Ectodermal cell (in vitro differentiated cells): ENCODE data around the gene ZPR1.
"Not testable (repeated sequence)": the region's sequence is repeated elsewhere in the genome, so short reads cannot be mapped to it uniquely, and the experiment has no call there.

Experiments
- H3K27ac ChIP-seq: 2 replicates; pipeline ENCODE4 v1.7.0; 2013; ENCODE audit warnings: mild to moderate bottlenecking, low read depth, low read length; ENCODE audit not compliant: insufficient read depth, poor library complexity, severe bottlenecking
- H3K27me3 ChIP-seq: 2 replicates; pipeline ENCODE4 v1.7.0; 2013; ENCODE audit warnings: mild to moderate bottlenecking, low read length; ENCODE audit not compliant: insufficient read depth, control insufficient read depth, poor library complexity, severe bottlenecking
- H3K36me3 ChIP-seq: one replicate; pipeline ENCODE4 v1.7.0; 2013; ENCODE audit warnings: low read length; ENCODE audit not compliant: control insufficient read depth, insufficient read depth
- H3K4me1 ChIP-seq: one replicate; pipeline ENCODE4 v1.7.0; 2013; ENCODE audit warnings: low read length; ENCODE audit not compliant: control insufficient read depth, insufficient read depth
- H3K4me3 ChIP-seq: 2 replicates; pipeline ENCODE4 v1.7.0; 2013; ENCODE audit warnings: low read depth, low read length, control low read depth; ENCODE audit not compliant: insufficient read depth
- H3K9me3 ChIP-seq: 2 replicates; pipeline ENCODE4 v1.7.0; 2013; ENCODE audit warnings: mild to moderate bottlenecking, low read length, moderate library complexity; ENCODE audit not compliant: control insufficient read depth
- WGBS, 2 experiments: methylation state at CpG; one replicate each; pipeline ENCODE4 v1.1.7; 2013; ENCODE audit warnings: missing lambda C conversion rate in 2 of 2; 5-methylcytosine and 5-hydroxymethylcytosine counted together

Gene ZPR1

DNA sequence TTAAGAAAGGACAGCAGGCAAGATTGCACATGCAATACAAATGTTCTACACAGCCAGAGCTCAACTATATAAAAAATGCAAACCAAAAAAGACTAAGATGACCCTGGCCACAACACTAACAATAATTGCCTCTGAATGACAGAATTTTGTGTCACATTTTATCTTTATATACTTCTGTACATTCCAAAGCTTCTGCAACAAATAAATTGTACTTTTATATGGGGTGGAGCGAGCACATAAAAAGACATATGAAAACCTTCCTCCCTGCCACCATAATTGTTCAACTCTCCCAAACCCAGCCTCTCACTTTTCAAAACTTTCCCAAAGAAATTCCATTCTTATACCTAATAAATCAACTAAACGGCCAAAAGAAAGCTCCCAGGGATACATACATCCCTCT is 25.7 kb downstream of the ZPR1 start:
- H3K27ac ChIP-seq = no peak overlapping the region
- no peaks in the 10 kb centered on the region for H3K4me1 ChIP-seq
- H3K27me3 ChIP-seq = no peaks in the 10 kb centered on the region
- no peaks in the 10 kb centered on the region for H3K9me3 ChIP-seq
- H3K36me3 ChIP-seq = peaks cover 51% of the 10 kb centered on the region
- WGBS, 2 experiments = 88 to 89% methylated on average over 2 of the region's 2 CpGs
- no peak overlapping the region for H3K4me3 ChIP-seq

DNA sequence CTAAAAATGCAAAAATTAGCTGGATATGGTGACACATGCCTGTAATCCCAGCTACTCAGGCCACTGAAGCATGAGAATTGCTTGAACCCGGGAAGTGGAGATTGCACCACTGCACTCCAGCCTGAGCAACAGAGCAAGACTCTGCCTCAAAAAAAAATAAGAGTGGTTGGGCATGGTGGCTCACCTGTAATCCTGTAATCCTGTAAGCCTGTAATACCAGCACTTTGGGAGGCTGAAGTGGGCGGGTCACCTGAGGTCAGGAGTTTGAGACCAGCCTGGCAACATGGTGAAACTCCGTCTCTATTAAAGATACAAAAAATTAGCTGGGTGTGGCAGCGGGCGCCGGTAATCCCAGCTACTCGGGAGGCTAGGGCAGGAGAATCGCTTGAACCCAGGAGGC is 31.8 kb downstream of the ZPR1 start:
- H3K9me3 ChIP-seq, H3K27me3 ChIP-seq, H3K27ac ChIP-seq, H3K4me3 ChIP-seq, H3K4me1 ChIP-seq: not testable (repeated sequence)
- WGBS, 2 experiments = 91 to 95% methylated on average over 8 of the region's 8 CpGs
- H3K36me3 ChIP-seq = peaks cover 49% of the 10 kb centered on the region

DNA sequence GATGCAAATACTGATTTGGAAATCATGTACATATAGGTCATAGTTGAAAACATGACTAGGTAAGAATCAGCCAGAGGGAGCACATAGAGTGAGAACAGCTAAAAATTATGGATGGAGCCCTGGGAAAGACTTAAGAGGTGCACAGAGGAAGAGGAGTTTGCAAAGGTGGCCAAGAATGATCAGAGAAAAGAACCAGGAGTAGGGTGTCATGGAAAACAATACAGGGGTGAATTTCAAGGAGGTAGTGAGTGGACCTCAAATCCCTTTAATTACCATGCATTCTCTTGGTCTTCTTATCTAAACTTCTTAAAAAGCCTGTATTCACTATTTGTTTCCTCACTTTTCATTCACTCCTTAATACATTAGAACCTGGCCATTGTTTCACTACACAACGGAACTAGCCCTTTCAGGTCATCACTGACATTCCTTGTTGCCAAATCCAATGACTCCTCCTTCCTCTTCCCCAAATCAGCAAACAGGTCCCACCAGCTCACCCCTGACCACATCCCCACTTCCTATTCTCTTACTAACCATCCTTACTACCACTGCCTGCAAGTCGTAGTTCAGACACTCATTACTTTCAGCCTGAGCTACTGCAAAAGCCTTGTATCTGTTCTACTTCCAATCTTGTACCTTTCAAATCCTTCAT is 37.6 kb downstream of the ZPR1 start:
- H3K27ac ChIP-seq = no peak overlapping the region

DNA sequence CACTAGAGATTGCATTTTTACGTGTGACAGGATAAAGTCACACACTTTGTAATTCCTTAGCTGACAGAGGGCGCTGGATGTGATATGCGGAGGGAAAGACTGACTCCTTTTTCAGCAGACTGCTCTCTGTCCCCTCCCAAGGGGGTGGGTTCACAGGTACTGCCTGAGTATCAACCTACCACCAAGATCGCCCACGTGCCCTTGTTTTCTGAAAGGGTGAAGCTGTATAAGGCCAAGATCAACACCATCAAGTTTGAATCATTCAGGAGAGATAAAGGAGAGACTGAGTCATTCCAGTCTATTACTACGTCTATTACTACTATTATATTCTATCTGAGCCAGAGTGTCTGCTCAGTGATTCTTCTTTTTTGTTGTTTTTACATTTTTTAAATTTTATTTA is 45.7 kb downstream of the ZPR1 start:
- Histone ChIP-seq H3K27ac (no peak overlapping the region), H3K36me3 (peaks cover 10% of the 10 kb centered on the region), H3K4me1 (no peaks in the 10 kb centered on the region), H3K27me3 (no peaks in the 10 kb centered on the region), H3K4me3 (no peak overlapping the region), H3K9me3 (no peaks in the 10 kb centered on the region)
- 76 to 84% methylated on average over 5 of the region's 6 CpGs for WGBS, 2 experiments

More for the DNA sequence above, 37.6 kb downstream of the ZPR1 start:
- Histone ChIP-seq H3K27me3 (no peaks in the 10 kb centered on the region), H3K4me1 (no peaks in the 10 kb centered on the region), H3K9me3 (no peaks in the 10 kb centered on the region), H3K36me3 (peaks cover 55% of the 10 kb centered on the region), H3K4me3 (no peak overlapping the region)
- 90 to 96% methylated on average over 2 of the region's 2 CpGs for WGBS, 2 experiments

DNA sequence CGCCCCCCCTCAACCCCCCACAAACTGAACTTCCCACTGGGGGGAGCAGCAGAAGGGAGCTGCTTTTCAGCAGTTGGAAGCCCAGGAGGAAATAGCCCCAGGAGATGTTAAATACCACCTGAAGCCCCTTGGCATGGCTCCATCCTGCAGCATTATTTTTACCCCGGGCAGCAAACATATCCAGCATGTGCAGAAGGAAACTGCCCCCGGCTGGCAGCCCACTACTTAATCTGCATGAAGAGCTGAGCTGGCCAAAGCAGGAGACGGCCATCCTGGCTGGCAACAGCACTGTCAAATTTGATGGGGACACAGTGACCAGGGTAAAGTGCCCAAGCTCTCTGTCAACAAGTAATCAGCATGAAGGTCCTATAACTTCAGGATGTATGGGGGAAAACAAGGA is 47.1 kb downstream of the ZPR1 start:
- Histone ChIP-seq H3K27me3 (no peaks in the 10 kb centered on the region), H3K4me3 (no peak overlapping the region), H3K4me1 (no peaks in the 10 kb centered on the region), H3K27ac (no peak overlapping the region), H3K36me3 (peaks cover 4% of the 10 kb centered on the region), H3K9me3 (no peaks in the 10 kb centered on the region)
- WGBS, 2 experiments = 79 to 85% methylated on average over 3 to 4 of the region's 4 CpGs

DNA sequence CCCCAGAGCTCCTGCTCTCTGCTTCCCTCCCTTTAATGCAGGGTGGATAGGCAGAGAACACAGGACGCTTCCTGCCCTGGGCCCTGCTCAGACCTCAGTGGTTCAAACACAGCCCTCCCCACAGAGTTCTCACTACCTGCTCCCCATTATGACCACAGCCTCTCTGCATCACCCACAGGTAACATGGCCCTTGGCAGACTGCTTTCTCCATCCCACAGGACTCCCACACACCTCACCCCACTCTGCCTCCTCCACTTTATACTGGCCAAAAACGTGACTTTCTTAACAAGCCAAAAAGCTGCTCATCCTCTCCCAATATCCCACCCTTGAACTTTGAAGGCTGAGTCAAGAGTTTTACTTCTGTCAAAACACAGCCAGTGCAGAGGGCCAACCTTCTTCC is 48.8 kb downstream of the ZPR1 start:
- no peaks in the 10 kb centered on the region for H3K9me3 ChIP-seq
- H3K4me3 ChIP-seq = no peak overlapping the region
- H3K36me3 ChIP-seq = no peaks in the 10 kb centered on the region
- WGBS, 2 experiments = 83 to 89% methylated on average over 2 of the region's 2 CpGs
- no peaks in the 10 kb centered on the region for H3K4me1 ChIP-seq
- no peak overlapping the region for H3K27ac ChIP-seq
- H3K27me3 ChIP-seq = no peaks in the 10 kb centered on the region

DNA sequence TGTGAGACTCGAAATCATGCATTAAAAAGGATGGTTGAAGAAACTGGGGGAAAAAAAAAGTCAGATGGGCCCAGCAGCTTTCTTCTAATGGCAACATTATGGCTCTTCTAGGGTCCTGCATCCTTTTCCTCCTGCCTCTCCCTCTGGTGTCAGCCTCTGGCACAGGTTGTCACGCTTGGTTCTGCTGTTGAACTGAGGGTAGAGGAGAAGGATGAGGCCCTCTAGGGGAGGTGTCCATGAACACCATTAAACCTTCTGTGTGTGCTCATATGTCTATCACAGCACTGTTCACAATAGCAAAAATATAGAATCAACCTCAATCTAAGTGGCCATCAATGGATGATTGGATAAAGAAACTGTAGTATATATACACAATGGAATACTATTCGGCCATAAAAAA is 51.1 kb downstream of the ZPR1 start:
- Histone ChIP-seq H3K27me3 (no peaks in the 10 kb centered on the region), H3K36me3 (no peaks in the 10 kb centered on the region), H3K27ac (no peak overlapping the region), H3K9me3 (no peaks in the 10 kb centered on the region), H3K4me1 (peaks cover 17% of the 10 kb centered on the region), H3K4me3 (no peak overlapping the region)
- 87 to 90% methylated on average over 2 to 3 of the region's 3 CpGs for WGBS, 2 experiments

DNA sequence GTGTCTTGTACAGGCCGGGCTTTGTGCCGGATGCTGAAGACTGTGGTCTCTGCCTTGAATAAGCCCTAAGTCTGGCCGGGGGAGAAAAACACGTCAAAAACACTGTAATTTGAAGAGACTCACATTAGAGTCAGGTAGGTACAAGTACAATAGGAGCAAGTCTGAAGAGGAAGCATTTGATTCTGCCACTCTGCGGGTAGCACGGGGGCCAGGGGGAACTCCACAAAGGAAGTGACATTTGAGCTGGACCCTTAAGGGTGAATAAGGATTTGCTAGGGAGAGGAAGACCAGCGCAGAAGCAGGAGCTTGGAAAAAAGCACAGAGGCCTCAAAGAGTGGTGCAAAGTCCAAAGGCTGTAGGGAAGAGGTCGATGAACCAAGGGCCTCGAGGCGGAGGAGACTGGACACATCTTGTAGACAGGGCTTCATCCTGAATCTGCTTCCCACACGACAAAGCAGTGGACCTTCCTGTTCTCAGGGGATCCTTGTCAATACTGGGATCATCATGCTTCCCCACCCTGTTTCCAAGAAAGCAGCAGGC is 53.8 kb downstream of the ZPR1 start:
- 83 to 87% methylated on average over 11 of the region's 11 CpGs for WGBS, 2 experiments
- Histone ChIP-seq H3K4me1 (peaks cover 39% of the 10 kb centered on the region), H3K27ac (no peak overlapping the region), H3K27me3 (no peaks in the 10 kb centered on the region), H3K36me3 (no peaks in the 10 kb centered on the region), H3K9me3 (no peaks in the 10 kb centered on the region), H3K4me3 (no peak overlapping the region)

DNA sequence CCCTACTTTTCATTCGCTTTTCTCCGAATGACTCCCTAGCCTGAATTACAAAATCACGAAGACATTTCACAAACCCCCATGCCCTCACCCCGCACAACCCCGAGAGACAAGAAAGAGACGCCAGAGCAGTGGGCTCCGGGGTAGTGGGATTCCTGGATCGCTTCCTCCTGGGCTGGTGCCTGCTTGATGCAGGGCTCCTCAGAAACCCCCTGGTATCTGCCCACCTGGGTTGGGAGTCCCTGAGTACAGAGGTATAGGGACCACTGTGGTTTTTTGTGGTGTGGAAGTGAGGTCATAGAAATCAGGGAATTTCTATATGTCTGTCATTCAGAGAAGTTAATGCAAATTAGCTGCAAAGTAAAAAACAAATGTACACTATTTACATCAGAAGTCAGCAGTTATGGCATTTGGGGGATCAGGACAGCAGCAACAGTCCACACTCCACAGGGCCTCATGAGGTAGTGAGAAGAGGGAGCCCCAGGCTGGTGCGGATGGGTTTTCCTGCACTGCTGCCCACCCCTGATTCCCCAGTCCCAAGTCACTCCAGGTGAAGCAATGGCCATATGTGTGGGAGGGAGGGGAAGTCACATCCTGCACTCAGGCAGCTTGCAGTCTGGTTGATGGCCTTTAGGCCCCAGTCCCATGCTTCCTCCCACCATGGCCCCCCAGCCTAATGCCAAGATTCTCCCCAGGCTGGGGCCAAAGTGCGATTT is 54.6 kb downstream of the ZPR1 start:
- 69 to 71% methylated on average over 9 to 10 of the region's 10 CpGs for WGBS, 2 experiments
- Histone ChIP-seq H3K4me1 (peaks cover 39% of the 10 kb centered on the region), H3K27ac (no peak overlapping the region), H3K4me3 (no peak overlapping the region), H3K27me3 (no peaks in the 10 kb centered on the region), H3K9me3 (no peaks in the 10 kb centered on the region), H3K36me3 (no peaks in the 10 kb centered on the region)

DNA sequence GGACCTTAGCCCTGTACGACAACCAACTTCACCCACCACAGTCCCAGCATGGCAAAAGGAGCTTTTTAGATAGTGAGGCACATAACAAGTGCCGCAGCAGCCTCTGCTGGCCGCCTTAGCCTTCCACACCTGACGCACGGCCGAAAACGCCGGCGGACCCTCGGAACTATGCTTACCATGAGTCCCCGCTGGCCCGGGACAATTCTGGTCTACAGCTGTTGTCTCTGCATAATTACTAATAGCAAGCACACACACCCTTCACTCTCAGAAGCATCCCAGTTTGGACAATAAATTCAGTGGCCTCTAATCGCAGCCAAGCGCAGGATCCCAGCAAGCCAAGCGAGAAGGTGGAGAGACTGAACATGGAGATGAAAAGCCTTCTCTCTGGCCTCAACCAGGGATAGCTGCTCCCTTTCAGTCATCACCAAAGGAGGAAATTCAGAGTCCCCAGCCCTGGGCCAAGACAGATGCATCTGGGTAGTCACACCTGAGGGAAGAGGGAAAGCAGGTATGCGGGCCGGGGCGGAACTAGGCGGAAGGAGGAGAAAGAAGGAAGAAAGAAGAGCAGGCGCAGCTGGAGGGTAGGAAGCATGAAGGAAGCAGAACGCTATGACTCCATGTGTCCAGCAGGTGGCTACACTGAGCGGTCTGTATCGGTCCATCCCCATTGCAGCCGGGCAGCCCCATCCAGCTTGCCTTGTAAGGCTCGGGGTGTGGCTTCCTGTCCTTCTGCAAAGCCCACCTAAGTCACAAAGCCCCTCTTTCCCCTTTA is 55.4 kb downstream of the ZPR1 start:
- peaks cover 39% of the 10 kb centered on the region for H3K4me1 ChIP-seq
- H3K27me3 ChIP-seq = no peaks in the 10 kb centered on the region
- H3K36me3 ChIP-seq = no peaks in the 10 kb centered on the region
- no peak overlapping the region for H3K27ac ChIP-seq
- H3K9me3 ChIP-seq = no peaks in the 10 kb centered on the region
- WGBS, 2 experiments = 52% methylated on average over 25 of the region's 25 CpGs
- H3K4me3 ChIP-seq = no peak overlapping the region
